HG02623 (cell line): ENCODE measurements around the gene SCAMP4.
"Not testable (repeated sequence)": the region's sequence is repeated elsewhere in the genome, so short reads cannot be mapped to it uniquely, and the experiment has no call there.

Experiments used
- ATAC-seq: cut with Tn5 transposase; IDR thresholded peaks from one replicate; pipeline ENCODE4 v1.9.1; 2021; ENCODE audit warnings: moderate library complexity; ENCODE audit not compliant: unreplicated experiment

Gene SCAMP4

DNA sequence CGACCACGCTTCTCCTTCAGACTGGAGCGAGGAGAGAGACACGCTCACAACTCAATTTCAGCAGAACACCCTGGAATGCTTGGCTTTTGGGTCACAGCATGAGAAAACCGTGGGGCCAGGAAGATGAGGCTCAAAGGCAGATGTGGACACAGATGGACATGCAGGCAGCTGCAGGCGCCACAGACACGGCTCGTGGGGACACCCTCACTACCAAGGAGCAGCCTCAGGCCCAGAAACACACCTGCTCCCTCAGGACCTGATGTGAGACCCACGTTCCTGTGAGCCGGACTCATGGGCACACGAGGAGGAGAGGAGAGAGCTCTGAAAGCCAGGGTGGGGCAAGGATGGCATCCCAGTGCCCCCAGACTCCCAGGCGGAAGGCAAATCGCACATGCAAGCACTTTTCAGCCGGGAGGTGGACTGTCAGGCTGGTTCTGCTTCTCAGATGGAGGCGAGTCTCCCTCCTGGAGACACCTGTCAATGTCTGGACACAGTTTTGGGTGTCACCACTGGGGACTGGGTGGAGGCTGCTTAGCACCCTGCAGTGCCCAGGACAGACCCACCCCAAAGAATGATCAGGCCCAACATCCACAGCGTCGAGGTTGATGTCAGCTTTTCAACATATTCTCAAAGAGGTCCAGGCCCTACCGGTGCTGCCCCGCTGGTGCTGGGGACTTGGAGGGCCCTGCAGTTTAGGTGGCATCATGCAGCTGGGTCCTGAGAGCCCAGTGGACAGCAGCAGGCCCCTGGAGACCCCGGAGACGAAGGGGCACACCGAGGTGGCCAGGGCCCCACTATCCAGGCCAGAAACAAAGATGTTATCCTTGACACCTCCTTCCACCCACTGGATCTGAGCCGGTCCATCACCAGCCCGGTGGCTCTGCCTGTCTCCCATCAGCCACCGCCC, 22.2 kb upstream of the SCAMP4 start:
- no peak for ATAC-seq

DNA sequence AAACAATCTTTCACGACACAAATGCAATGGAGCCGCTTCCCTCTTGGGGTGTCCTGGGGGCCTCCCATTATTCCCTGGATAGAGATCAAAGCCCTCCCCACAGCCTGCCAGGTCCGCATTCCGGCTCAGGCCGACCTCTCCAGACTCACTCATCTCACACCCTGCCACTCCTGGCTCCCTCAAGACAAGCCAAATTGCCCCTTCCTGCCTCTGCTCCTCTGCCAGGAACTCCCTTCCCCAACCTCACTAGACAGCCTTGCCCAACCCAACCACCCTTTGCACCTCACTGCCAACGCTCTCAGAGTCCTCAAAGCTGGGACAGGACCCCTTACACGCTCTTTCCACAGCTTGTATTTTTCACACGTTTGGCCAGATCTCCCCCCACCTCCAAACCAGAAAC, 21.4 kb upstream of the SCAMP4 start:
- no peak for ATAC-seq

DNA sequence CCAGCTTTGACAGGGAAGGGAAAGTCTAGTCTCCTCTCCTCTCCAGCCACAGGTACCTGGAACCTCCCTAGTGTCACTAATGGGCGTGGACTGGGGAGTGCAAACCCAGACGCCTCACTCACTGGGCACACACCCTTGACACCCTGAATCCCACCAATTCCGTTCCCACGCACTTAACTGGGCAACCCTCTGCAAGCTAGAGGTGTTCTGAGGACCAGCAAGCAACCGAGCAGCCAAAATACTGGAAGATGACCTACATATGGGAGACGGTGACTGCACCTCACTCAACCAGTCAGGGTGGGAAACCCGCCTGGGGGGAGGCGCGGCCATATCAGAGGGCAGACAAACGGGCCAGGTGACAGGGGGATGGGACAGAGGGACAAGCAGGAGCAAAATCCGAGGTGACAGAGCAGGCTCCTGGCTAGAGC, 20.9 kb upstream of the SCAMP4 start:
- no peak for ATAC-seq

DNA sequence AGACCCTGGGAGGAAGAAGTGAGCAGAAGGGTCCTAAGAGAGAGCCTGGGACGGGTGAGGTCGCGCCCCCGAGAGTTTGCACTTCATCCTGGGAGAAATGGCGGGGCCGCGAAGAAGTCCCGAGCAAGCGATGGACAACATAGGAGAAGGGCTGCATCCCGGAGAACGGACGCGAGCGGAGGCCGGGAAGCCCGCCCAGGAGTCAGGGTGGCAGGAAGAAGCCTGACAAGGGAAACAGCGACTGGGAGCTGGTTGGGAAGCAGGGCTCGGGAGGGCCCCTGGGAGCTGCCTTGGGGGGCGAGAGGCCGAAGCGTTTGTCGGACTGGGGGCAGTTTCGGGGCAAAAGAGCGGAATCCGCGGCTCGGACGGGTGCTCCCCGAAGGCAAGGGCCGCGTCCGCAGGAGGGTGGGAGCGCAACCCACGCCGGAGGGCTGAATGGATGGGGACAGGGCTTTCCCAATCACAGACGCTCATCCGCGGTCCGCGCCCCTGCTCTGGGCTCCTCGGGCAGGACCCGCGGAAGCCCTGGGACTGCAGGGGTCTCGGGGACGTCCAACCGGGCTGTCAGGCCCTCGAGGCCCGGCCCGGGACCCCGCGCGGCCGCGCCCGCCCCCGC, 20.4 kb upstream of the SCAMP4 start:
- ATAC-seq, result peak; percentile 6

DNA sequence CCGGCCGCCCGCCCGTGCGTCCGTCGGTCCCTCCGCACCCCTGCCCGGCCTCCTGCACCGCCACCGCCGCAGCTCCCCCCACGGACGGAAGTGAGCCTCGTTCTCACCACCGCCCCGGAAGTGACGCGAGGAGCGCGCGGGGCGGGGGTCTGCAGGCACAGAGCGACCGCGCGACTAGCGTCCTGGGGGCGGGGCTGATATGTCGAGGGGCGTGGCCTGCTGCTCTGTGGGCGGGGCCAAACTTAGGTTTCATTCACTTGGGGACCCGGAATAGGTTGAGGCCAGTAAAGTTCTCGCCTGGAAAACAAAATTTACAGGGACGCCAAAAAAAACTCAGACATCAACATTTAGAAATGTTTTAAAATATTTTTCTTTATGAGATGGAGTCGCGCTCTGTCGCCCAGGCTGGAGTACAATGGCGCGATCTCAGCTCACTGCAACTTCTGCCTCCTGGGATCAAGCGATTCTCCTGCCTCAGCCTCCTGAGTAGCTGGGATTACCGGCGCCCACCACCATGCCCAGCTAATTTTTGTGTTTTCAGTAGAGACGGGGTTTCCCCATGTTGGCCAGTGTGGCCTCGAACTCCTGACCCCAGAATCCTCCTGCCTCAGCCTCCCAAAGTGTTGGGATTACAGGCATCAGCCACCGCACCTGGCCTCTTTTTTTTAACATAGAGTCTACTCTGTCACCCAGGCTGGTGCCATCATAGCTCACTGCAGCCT, 19.6 kb upstream of the SCAMP4 start, which contains the start of gene ABHD17A:
Gene ABHD17A (minus strand): TSS at position 99 of the 722 bp plus-strand sequence. CDS start 3,930 bp downstream, outside the sequence.
- peak; percentile 82 for ATAC-seq

DNA sequence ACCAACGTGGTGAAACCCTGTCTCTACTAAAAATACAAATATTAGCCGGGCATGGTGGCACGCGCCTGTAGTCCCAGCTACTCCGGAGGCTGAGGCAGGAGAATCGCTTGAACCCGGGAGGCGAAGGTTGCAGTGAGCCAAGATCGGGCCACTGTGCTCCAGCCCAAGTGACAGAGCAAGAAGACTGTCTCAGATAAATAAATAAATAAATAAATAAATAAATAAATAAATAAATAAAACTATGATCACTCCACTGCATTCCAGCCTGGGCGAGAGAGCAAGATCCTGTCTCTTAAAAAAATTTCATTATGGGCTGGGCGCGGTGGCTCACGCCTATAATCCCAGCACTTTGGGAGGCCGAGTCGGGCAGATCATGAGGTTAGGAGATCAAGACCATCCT, 18.8 kb upstream of the SCAMP4 start:
- not testable (repeated sequence) for ATAC-seq

DNA sequence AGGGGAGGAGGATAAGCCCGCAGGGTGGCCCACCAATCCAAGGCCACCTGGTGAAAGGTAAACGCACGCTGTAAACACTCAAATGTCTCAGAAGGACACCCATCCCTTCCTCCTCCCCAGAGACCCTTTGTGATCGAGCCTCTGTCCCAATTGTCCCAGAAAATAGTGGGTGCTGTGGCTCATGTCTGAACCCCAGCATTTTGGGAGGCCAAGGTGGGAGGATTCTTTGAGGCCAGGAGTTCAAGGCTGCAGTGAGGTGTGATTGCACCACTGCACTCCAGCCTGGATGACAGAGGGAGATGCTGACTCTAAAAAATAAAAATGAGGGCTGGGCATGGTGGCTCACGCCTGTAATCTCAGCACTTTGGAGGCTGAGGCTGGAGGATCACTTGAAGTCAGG, 16.8 kb upstream of the SCAMP4 start:
- no peak for ATAC-seq

DNA sequence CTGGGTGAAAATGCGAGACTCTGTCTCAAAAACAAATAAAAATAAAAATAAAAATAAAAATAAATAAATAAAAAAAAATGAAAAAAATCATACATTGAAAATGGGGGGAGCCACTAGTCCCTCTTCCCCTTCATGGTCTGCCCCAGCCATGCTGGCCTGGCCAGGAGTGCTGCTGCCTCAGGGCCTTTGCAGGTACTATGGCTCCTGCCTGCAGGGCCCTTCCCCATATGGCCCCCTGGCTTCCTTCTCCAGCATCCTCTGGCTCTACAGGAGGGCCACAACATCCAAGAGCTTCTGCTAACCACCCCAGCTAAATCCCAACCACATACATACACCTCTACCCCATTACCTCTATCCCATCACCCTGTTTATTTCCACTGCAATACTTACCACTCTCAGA, 15.3 kb upstream of the SCAMP4 start:
- no peak for ATAC-seq

DNA sequence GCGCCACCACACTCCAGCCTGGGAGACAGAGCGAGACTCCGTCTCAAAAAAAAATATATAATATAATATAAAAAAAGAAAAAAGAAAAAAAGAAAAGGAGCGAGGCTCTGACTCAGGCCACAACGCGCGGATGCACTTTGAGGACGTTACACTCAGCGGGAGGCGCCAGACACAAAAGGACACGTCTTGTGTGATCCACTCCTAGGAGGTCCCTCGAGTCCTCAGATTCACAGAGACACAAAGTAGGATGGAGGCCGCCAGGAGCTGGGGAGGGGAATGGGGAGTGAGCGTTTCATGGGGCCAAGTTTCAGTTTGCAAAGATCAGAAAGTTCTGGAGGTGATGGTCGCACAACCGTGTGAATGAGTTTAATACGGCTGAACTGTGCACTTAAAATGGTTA, 11.4 kb upstream of the SCAMP4 start:
- no peak for ATAC-seq

DNA sequence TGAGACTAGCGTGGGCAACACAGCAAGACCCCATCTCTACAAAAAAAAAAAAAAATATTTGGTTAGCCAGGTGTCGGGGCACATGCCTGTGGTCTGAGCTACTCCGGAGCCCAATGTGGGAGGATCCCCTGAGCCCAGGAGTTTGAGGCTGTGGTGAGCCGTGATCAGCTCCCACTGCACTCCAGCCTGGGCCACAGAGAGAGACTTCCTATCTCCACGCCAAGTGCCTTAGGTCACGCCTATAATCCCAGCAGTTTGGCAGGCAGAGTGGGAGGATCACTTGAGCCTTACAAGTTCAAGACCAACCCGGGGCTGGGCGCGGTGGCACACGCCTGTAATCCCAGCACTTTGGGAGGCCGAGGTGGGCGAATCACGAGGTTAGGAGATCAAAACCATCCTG, 8.7 kb upstream of the SCAMP4 start:
- no peak for ATAC-seq

DNA sequence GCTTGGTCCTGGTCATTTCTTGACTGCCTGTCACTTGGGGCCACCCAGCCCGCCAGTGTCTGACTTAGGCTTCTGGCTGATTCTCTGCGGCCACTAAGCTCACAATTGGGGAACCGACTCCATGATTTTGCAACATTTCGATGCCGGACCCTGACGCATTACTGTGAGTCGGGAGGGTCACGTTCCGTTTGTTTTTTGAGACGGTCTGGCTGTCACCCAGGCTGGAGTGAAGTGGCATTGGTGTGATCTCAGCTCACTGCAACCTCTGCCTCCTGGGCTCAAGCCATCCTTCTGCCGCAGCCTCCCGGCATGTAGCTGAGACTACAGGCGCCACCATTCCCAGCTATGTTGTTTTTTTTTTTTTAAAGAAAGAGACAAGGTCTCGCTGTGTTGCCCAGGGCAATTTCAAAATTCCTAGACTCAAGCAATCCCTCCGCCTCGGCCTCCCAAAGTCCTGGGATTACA, 3.2 kb upstream of the SCAMP4 start:
- ATAC-seq, result no peak

DNA sequence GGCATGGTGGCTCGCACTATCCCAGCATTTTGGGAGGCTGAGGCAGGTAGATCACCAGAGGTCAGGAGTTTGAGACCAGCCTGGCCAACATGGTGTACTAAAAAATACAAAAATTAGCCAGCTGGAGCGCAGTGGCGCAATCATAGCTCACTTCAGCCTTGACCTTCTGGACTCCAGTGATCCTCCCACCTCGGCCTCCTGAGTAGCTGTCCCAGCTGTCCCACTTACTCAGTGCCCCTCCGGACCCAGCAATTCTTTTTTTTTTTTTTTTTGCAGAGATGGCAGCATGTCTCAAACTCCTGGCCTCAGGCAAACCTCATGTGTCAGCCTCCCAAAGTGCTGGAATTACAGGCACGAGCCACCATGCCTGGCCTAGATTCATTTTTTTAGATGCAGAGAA, 2.3 kb upstream of the SCAMP4 start:
- no peak for ATAC-seq

DNA sequence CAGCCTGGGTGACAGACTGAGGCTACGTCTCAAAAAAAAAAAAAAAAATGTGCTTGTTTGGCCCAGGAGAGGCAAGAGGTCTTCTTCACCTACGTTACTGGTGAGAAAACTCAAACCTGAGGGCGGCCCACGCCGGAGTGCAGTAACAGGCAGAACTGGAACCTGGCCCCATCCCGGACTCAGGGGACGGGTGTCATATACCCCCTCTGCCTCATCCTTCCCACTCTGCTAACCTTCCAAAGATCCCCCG, 414 bp upstream of the SCAMP4 start:
- no peak for ATAC-seq

DNA sequence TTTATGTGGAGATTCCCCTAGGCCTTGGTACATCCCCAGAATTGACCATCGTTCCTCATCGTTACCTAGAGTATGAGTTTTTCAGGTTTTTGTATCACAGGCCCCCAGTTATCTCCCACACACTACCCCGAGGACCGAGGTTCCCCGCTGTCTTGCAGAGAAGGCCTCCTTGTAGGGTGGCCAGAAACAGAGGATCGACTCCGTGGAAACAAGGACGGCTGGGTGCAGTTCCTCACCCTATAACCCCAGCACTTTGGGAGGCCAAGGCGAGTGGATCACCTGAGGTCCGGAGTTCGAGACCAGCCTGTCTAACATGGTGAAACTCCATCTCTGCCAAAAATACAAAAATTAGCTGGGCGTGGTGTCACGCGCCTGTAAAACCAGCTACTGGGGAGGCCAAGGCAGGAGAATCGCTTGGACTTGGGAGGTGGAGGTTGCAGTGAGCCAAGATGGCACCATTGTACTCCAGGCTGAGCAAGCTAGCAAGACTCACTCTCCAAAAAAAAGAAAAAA, 720 bp downstream of the SCAMP4 start:
- no peak for ATAC-seq

DNA sequence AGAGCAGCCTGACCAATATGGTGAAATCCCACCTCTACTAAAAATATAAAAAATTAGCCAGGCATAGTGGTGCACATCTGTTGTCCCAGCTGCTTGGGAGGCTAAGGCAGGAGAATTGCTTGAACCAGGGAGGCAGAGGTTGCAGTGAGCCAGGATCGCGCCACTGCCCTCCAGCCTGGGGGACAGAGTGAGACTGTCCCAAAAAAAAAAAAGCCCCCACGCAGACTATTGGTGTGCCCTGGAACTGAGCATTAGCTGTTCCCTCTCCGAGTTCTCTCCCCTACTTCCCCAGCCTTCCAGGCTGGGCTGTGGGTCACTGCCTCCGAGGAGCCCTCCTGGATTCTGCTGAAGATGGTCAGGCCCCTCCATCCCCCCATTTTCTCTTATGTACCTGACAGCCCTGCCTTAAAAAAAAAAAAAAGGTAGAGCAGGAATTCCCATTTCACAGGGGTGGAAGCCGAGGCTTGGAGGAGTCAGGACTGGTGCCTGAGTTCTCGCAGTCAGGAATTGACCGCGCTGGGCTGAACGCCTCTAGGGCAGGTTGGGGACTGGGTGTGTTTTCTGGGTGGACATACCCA, 1.9 kb downstream of the SCAMP4 start:
- ATAC-seq, result no peak

DNA sequence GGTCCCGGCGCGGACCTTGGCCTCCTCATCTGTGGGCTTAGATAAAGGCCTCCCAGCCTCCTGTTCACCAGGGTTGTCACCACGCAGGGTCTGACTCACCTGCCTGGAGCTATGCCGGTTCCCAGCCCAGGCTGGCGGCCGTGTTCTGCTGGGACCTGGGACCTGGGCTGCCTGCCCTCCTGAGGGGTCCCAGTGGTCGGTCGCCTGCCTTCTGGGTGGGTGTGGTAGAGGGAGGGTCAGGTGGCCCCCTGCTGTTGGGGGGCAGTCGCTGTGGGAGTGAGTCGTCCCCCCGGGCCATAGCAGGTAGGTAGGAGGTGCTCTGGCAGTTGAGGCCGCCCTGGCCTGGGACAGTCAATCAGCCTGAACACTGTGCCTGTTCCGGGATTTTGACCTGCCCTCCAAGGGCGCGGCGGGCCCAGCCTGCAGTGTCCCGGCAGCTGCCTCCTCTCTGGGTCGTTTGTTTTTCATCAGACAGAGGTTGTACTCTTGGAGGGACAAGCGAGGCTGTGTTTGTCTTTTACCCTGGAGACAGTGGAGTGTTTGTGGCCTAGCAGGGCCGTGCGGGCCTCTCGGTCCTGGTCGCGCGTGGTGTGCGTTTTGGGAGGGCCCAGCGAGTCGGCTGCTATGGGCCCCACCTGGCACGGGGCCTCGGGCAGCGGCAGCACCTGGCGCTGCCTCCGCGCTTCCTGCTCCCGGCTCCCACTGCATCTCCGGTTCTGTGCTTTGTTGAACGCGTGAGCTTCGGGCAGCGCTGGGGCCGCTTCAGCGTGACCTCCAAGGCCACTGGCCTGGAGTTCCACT, 2.6 kb downstream of the SCAMP4 start:
- no peak for ATAC-seq

DNA sequence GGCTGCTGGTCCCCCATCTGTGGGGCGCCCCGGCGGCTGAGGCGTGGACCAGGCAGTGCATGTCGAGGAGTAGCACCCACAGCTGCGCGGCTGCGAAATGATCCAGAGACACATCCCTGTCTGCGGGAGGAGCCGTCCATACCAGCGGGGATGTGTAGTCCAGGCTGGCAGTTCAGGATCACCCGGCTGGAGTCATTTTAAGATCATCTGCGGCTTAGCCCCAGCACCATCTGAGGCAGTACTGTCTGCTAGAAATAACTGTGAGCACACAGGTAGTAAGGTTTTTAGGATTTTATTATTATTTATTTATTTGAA, 3.1 kb downstream of the SCAMP4 start:
- ATAC-seq, result no peak

DNA sequence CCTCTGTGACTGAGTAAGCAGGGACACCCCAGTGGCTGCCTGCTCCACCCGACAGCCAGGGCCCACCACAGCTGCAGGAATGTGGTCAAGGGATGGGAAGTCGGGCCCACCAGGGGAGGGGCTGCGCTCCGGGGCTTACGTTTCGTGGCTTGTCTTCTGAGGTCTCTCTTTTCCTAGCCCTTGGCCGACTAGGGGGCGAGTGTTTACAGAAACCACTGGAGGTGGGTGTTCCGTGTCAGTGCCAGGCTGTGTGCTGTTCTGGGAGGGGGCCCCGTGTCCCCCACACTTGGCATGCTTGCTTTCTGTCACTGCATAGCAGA, 4.5 kb downstream of the SCAMP4 start:
- no peak for ATAC-seq

DNA sequence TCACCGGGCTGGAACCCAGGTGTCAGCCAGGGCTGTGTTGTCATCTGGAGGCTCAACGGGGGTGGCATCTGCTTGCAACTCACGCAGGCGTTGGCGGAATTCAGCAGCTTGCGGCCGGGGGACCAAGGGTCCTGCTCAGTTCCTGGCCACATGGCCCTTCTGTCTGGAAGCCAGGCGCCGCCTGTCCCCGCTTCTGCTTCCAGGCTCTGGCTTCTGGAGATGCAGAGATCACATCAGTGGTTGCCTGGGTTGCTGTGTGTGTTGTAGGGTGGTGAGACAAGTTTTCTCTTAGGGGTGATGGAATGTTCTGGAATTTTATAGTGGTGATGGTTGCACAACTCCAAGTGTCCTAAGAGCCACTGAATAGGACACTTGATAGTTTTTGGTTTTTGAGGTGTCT, 5.0 kb downstream of the SCAMP4 start:
- no peak for ATAC-seq

DNA sequence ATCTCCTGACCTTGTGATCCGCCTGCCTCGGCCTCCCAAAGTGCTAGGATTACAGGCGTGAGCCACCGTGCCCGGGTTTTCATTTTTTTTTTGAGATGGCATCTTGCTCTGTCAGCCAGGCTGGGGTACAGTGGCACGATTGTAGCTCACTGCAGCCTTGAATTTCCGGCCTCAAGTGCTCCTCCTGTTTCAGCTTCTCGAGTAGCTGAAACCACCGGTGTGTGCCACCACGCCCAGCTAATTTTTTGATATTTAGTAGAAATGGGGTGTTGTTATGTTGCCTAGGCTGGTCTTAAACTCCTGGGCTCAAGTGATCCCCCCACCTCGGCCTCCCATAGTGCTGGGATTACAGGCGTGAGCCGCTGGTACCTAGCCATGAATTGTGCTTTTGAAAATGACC, 5.9 kb downstream of the SCAMP4 start:
- ATAC-seq, result no peak

DNA sequence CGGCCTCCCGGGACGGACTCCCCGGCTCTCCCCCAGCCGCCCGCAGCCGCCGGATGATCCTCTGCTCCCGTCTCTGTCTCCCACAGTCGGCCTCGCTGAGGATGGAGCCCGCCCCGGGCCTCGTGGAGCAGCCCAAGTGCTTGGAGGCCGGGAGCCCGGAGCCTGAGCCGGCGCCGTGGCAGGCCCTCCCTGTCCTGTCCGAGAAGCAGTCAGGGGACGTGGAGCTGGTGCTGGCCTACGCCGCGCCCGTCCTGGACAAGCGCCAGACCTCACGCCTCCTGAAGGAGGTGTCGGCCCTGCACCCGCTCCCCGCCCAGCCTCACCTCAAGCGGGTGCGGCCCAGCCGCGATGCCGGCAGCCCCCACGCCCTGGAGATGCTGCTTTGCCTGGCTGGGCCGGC, 6.8 kb downstream of the SCAMP4 start:
- no peak for ATAC-seq
